GM11168 (cell line): ENCODE data around the gene TMEM138.
"Not testable (repeated sequence)": the region's sequence is repeated elsewhere in the genome, so short reads cannot be mapped to it uniquely, and the experiment has no call there.

ENCODE experiments used
- in situ Hi-C: fragments of 300-500 bp; cut with MboI; formaldehyde crosslinking; loops from one replicate; pipeline ENCODE4 v1.12.0; 2022; ENCODE audit warnings: low sequenced_read_pairs; ENCODE audit not compliant: unreplicated experiment

Gene TMEM138

DNA sequence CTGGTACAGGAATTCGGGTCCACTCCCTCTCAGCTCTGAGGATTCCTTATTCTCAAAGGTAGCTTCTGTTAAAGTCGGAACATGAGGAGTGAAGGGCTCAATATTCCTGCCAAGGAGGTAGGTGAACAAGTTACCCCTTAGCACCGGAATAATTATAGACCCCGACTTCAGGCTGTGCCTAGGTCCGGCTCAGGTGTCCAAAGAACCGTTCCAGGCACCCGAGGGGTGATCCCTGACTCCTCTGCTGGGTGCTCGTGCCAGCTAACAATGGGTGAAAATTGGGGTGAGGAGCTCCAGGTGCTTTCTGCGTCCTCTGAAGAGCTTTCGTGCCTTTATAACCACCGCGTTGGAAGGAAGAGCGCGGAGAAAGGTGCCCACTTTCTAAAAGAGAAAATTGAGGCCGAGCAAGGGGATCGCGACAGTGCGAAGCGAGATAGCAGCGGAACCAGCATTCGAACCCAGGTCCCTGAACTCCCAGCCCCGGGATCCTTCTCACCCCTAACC lies 885 bp upstream of the TMEM138 start:
- in situ Hi-C loops: no loop called here

DNA sequence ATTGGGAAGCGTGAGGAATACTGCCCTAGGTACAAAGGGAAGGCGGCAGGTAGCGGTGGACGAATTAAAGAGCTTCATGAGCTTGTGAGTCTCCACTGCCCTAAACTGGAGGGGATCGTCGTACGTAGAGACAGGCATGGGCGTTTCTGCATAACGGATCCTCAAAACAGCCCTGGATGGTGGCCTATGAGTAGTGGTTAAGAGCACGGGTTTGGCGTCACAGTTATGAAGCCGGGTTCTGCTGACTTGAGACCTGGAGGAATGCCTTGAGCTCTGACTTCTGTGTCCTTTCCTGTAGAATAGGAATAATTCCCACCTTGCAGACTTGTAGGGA lies 335 bp downstream of the TMEM138 start:
- in situ Hi-C loops: no loop called here

DNA sequence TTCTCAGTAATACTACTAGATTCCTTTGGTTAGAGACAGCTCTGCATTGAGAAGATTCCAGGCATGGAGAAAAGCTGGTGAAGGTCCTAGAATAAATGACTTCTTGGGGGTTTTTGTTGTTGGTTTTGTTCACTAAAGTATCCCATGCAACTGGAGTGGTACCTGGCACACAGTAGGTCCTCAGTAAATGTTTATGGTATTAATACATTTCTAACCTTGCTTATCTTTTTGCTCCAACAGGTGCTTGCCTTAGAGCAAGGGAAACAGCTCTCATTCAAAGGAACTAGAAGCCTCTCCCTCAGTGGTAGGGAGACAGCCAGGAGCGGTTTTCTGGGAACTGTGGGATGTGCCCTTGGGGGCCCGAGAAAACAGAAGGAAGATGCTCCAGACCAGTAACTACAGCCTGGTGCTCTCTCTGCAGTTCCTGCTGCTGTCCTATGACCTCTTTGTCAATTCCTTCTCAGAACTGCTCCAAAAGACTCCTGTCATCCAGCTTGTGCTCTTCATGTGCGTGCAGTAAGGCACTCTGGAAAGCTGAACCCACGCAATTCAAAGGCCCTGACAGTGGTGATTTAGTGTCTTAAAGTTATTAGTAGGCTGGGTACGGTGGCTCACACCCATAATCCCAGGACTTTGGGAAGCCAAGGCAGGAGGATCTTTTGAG lies 2.0 kb downstream of the TMEM138 start:
- in situ Hi-C loops: no loop called here

DNA sequence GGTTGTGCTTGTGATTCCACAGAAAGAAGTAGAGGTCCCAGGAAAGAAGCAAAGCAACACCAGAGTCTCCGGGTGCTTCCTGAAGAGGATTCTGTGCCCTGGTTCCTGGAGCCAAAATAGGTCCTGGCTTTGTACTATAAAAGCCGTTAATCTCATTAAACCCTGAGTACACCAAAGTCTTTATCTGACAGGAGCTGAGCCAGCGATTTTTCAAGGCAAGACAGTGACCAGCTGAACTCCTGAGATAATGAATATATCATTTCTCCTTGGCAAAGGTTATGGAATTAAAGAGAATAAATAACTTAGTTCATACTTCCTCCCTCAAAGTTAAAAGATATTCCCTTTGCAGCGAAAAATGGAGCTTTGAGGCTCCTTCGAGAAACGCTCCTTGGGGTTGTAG lies 5.2 kb downstream of the TMEM138 start:
- in situ Hi-C loops: no loop called here

DNA sequence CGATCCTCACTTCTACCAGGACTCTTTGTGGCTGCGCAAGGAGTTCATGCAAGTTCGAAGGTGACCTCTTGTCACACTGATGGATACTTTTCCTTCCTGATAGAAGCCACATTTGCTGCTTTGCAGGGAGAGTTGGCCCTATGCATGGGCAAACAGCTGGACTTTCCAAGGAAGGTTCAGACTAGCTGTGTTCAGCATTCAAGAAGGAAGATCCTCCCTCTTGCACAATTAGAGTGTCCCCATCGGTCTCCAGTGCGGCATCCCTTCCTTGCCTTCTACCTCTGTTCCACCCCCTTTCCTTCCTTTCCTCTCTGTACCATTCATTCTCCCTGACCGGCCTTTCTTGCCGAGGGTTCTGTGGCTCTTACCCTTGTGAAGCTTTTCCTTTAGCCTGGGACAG lies 6.5 kb downstream of the TMEM138 start:
- in situ Hi-C loops: no loop called here

DNA sequence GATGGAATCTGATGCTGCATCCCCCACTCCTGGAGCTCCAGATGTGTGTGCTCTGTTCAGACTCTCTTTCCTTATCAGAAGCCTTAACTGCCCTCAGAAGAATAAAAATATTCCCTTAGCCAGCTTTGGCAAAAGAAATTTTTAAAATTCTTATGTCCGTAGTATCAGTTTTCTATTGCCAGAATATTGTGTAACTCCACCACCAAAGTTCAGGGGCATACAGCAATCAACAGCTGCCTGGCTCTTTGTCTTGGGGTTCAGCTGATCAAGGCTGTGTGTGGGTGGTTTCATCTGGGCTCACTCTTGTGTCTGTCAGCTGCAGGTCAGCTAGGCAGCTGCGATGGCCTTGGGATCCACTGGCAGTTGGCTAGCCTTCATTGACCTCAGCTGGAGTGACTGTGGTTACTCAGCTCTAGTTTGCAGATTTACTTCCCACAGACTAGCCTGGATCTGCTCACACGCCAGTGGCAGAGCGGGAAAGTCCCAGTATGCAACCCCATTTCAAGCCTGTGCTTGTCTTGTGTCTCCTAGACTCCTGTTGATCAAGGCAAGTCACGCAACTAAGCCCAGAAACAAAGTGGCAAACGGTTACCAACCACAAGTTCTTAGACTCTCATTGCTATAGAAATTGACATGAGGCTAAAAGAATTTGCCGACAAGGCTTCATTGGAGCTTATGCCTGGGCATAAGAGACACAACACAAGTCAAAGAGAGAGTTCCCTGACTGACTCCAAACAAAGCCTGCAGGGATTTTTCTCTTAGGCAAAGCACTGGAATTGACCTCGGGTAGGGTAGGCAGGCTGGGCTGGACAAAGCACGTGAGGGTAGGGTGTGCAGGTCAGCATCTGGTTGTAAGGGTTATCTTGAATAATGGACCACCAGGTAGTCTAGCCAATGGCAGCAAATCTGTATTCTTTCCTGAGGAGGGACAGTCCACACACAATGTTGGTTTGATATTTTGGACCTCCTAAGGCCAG lies 7.5 kb downstream of the TMEM138 start:
- in situ Hi-C loops: no loop called here

DNA sequence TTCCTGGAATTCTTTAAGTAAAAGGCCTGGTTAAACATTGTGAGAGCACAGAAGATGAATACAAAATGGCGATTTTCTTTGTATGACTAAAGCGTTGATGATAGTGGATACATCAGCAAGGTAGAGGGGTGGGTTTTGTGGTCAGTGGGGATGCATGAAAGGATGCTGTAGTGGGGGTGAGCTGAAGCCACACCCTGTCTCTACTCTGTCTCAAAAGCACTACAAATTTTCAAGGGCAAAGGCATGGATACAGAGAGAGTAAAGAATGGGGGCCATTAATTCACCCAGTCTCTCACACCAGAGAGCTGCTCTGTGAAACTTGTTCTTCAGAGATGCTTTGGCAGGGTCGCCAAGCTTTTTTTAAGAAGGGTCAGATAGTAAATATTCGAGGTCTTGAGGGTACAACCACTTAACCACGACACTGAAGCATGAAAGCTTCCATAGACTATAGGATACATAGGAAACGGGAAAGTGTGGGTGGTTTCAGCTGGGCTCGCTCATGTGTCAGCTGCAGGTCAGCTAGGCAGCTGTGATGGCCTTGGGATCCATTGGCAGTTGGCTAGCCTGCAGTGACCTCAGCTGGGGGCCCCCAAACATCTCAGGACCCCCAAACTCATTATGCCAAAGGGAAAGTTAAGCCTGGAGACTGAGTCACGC lies 8.3 kb downstream of the TMEM138 start:
- in situ Hi-C loops: no loop called here

DNA sequence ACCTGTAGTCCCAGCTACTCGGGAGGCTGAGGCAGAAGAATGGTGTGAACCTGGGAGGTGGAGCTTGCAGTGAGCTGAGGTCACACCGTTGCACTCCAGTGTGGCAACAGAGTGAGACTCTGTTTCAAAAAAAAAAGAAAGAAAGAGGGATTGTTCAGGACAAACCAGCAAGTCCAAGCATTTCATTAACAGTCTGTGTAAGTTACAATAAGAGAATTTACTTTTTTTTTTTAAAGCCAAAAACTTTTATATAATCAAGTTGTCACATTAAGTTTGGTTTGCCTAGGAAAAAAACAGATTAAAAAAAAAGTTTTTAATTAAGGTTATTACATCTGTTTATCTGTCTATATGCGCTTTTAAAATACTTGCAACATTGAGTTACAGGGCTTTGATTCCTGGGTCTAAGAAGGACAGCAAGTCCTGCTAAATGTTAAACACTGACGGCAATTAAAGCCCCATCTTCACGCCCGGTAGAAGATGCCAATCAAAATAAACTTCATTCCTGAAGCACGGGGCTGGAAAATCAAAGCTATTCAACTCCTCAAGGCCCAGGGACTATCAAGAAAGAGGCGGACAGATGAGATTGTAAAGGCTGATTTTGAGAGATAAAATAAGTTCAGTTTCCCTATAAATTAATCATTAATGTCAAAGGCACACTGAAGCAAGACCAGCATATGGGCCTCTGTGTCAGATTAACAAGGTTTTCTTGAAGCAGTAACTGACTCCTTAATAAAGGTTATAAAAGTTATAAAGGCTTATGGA lies 10.7 kb downstream of the TMEM138 start:
- in situ Hi-C loops: no loop called here

DNA sequence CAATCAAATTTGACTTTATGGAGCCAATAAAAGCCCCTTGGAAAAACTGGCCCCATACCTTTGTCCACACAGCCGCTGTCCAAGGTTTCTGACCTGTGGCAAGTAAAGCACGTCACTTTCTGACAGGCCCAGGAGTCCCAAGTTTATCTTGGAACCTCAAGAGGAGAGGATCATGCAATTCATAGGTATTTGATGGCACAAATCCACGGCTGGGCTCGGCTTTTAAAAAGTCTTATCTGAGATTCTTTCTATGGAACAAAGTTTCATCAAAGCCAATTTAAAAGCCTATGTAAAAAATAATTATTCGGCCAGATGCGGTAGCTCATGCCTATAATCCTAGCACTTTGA lies 13.6 kb downstream of the TMEM138 start:
- in situ Hi-C loops: no loop called here

DNA sequence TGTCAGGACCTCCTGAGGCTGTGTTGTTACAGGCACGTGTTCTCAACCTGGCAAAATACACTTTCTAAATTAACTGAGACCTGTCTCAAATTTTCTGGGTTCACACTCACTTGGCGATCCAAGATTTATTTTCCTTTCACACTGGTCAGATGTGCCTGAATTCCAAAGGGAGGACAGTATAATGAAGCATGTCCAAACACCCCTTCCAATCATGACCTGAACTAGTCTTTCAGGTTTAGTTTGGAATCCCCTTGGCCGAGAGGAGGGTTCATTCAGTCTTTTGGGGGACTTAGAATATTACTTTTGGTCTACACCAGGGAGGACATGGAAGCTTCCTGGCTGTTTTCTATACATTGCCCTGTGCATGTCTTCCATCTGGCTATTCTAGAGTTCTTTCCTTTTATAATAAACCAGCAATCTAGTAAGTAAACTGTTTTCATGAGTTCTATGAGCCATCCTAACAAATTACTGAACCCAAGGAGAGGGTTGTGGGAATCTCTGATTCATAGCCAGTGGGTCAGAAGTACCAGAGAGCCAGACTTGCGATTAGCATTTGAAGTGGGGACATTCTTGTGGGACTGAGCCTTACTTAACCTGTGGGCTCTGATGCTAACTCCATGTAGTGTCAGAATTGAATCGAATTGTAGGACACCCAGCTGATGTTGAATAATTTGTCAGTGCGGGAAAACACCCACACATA lies 15.4 kb downstream of the TMEM138 start:
- in situ Hi-C loops: no loop called here

DNA sequence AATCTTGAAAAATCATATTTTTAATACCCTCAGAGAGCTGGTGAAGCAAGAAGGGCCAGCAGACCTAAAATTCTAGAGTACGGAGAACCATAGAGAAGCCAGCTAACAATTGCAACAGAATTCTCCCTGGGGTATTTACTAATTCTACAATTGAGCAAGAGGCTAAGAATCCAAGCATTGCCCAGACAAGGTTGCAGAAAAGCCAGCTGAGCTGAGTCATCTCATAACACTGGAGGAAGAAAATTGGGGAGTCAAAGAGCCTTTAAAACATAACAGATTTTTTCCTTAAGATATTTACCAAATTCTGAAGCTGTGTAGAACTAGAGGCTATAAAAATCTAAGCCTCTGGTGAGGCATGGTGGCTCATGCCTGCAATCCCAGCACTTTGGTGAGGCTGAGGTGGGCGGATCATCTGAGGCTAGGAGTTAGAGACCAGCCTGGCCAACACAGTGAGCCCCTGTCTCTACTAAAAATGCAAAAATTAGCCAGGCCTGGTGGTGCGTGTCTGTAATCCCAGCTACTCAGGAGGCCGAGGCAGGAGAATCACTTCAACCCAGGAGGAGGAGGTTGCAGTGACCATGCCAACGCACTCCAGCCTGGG lies 16.6 kb downstream of the TMEM138 start:
- in situ Hi-C loops: no loop called here

DNA sequence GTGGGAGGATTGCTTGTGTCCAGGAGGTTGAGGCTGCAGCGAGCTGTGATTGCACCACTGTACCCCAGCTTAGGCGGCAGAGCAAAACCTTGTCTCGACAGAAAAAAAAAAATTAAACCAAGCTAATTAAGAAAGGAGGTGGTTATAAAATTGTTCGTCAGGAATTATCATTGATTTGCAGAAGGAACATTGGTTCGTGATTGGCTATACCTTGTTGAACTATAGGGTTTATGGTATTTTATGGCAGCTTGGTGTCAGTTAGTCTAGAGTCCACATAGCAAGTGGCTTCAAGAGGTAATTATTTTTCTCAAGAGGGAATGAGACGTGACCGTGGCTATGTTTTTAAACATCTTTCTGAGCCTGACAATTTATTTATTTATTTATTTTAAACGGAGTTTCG lies 18.7 kb downstream of the TMEM138 start:
- in situ Hi-C loops: no loop called here

DNA sequence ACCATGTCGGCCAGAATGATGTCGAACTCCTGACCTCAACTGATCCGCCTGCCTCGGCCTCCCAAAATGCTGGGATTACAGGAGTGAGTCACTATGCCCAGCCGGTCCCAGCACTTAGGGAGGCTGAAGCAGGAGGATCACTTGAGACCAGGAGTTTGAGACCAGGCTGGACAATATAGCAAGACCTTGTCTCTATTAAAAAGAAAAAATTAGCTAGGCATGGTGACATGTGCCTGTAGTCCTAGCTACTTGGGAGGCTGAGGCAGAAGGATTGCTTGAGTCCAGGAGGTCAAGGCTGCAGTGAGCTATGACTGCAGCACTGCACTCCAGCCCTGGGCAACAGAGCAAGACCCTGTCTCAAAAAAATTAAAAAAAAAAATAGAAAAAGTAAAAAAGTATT lies 21.7 kb downstream of the TMEM138 start:
- in situ Hi-C loops: not testable (repeated sequence)

DNA sequence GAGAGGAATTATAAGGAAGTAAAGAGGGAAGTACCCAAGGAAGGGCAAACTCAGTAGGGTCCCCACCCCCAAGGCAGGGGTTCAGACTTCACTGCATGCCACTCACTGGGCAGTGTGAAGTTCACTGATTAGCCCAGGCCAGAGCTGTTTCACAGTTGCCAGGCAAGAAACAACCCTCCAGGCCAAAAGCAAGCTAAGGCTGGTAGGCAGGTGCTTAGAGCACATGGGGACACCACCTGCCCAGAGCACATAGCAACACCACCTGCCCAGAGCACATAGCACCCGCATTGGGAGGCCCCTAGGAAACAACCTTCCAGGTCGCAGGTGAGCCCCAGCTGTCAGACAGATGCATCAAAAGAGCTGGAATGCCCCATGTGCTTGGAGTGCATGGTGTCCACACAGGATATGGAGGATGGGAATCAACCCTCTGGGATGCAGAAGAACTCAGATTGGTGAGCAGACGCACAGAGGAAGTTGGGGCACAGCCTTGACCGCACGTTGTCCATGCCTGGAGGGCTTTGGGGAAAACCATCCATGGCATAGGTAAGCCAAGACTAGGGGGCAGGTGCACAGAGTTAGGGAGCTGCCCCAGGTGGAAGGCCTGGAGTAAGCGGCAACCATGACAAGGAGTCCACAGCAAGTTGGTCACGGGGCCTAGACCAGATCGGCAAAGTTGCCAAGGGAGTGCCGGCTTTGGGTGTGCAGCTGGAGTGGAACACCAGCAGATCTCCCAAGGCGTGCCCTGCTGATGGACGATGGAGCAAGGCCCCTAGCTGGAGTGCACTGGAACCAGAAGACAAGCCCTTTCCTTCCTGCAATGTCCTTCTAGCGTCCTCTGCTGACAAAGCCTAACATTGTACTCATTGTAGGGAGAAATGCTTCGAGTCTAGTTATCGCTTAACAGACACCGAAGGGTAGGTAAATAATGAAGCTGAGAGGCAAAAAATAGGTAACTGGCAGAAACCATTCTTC lies 22.4 kb downstream of the TMEM138 start:
- in situ Hi-C loops: loop anchor here (5.0 kb wide), 1 partner anchor 47 kb away; no protein-coding TSS in a partner anchor

DNA sequence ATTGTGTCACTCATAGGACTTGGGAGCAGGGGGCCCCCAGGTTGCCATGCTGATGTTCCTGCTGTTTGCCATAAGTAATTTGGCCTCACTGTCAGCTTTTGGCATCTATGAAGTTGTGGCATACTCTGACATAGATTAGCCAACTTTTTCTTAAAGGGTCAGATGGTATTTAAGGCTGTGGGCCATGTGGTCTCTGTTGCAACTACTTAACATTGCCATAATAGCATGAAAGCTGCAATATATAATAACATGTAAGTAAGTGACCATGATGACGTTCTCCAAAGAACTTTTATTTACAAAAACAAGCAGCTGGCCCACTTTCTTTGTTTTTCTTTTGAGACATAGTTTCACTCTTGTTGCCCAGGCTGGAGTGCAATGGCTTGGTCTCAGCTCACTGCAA lies 28.0 kb downstream of the TMEM138 start:
- in situ Hi-C loops: no loop called here

DNA sequence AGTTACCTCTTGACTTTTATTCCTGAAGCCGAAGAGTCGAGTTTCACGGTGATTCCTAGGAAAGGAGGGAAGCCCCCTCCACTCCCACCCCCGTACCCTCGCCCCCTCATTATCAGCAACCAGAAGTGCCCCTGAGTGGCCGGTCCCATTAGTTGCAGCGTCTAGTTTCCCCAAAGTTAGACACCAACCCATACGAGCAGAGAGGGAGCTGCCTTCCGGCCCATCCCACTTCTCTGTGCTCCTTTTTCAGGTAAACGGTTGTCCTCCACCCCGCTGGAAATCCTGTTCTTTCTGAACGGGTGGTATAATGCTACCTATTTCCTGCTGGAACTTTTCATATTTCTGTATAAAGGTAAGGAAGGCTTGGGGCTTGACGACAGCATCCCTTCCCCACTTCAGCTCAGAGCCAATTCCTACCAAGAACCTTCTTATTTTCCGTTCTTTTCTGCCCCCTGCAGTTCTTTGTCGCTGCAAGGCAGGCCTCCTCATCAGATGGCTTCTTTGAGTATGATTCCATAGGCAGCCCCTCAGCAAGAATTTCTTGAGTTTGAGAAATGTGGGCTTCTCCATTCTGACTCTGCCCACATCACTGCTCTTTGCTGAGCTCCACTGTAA lies 30.9 kb downstream of the TMEM138 start:
- in situ Hi-C loops: no loop called here

DNA sequence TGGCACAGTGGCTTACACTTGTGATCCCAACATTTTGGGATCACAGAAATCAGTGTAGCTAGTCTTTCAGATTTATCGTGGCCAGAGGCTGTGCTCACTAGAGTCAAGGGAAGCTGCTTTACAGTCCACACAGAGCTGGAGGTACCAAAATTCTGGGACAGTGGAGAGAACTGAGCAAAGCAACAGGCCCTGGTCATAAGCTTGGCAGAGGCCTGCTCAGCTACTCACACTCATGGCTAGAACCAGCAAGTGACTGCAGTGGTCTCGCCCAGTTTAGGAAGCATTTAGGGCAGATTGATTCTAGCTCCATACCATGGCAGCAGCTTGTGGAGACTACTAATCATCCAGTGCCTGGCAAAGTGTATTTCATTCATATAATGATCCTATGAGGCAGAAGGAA lies 39.0 kb downstream of the TMEM138 start:
- in situ Hi-C loops: no loop called here

DNA sequence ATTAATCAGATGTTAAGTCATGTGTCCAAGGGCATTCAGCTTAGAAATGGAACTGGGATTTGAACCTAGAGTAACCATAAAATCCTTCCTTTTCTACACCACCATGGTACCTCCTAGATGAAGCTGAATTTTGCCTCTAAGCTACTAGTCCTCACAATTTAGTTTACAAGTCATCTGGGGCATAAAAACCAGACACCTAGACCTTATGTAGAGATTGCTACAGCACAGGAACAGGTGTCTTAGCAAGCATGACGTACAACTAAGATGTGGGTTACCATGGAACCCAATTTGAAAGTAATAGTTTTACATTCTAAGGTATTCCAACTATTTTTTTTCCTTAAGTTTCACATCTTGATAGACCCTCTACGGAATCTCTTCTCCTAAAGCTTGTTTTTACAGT lies 39.4 kb downstream of the TMEM138 start:
- in situ Hi-C loops: no loop called here
